OCI-LY3 (cell line): ENCODE results near the gene BLM.

Experiments
- H2AFZ ChIP-seq: fragments of 200-600, 300-600 bp; shearing (Covaris generic); 2 replicates; pipeline ENCODE4 v1.6.0; 2014; ENCODE audit warnings: antibody characterized with exemption, low read depth, low read length
- H3K27ac ChIP-seq: fragments of 200-600, 300-600 bp; sonication (generic); 2 replicates; pipeline ENCODE4 v1.5.1; 2014; ENCODE audit warnings: mild to moderate bottlenecking, low read length, moderate library complexity, mixed read lengths
- H3K27me3 ChIP-seq: fragments of 200-600, 300-600 bp; sonication (generic); 2 replicates; pipeline ENCODE4 v1.6.1; 2014; ENCODE audit warnings: low read depth, low read length, mixed read lengths
- H3K36me3 ChIP-seq: fragments of 200-600, 300-600 bp; sonication (generic); replicated peaks from 2 replicates; pipeline ENCODE3; 2014; ENCODE audit warnings: low read depth, low read length, mixed read lengths
- H3K4me1 ChIP-seq: fragments of 300-600, 200-600 bp; sonication (generic); 2 replicates; pipeline ENCODE4 v1.6.1; 2014; ENCODE audit warnings: low read length, mixed read lengths
- H3K4me2 ChIP-seq: fragments of 200-600, 300-600 bp; sonication (generic); 2 replicates; pipeline ENCODE4 v1.6.1; 2014; ENCODE audit warnings: low read length, mixed read lengths
- H3K4me3 ChIP-seq: fragments of 300-600, 200-600 bp; sonication (generic); 2 replicates; pipeline ENCODE4 v1.5.1; 2014; ENCODE audit warnings: antibody characterized with exemption, mild to moderate bottlenecking, low read length, moderate library complexity
- H3K79me2 ChIP-seq: fragments of 300-600, 200-600 bp; shearing (Covaris generic); 2 replicates; pipeline ENCODE4 v1.6.1; 2014; ENCODE audit warnings: mild to moderate bottlenecking, low read length, mixed read lengths
- H3K9ac ChIP-seq: fragments of 300-600, 200-600 bp; shearing (Covaris generic); 2 replicates; pipeline ENCODE4 v1.6.0; 2014; ENCODE audit warnings: mild to moderate bottlenecking, low read length, moderate library complexity
- H3K9me3 ChIP-seq: fragments of 200-600, 300-600 bp; shearing (Covaris generic); 2 replicates; pipeline ENCODE4 v1.6.1; 2014; ENCODE audit warnings: low read length, mixed read lengths; ENCODE audit not compliant: insufficient read depth
- H4K20me1 ChIP-seq: fragments of 200-600, 300-600 bp; sonication (generic); 2 replicates; pipeline ENCODE4 v1.6.1; 2016; ENCODE audit warnings: low read length, mixed read lengths; ENCODE audit not compliant: insufficient read depth
- EZH2phosphoT487 ChIP-seq: fragments of 200-600 bp; shearing (Covaris generic); IDR thresholded peaks from 2 replicates; pipeline ENCODE4 v1.6.1; 2018; ENCODE audit warnings: antibody characterized with exemption, mixed run types, low read depth
- TF ChIP-seq, protein P1 (sequence below): fragments of 200-600, 300-600 bp; sonication (generic); IDR thresholded peaks from 2 replicates; pipeline ENCODE4 v1.5.1; 2014; ENCODE audit warnings: antibody characterized with exemption, low read length, low read depth

BLM gene

GRCh38 chr15:90865702-90866101 lies 148.6 kb downstream of the BLM start:
- peaks cover 17% of the 10 kb centered on the region for H3K4me1 ChIP-seq
- H3K27me3 ChIP-seq = peaks cover 18% of the 10 kb centered on the region
- no peak overlapping the region for H3K27ac ChIP-seq
- TF ChIP-seq EZH2phosphoT487 = no peak
- TF ChIP-seq, protein P1, sequence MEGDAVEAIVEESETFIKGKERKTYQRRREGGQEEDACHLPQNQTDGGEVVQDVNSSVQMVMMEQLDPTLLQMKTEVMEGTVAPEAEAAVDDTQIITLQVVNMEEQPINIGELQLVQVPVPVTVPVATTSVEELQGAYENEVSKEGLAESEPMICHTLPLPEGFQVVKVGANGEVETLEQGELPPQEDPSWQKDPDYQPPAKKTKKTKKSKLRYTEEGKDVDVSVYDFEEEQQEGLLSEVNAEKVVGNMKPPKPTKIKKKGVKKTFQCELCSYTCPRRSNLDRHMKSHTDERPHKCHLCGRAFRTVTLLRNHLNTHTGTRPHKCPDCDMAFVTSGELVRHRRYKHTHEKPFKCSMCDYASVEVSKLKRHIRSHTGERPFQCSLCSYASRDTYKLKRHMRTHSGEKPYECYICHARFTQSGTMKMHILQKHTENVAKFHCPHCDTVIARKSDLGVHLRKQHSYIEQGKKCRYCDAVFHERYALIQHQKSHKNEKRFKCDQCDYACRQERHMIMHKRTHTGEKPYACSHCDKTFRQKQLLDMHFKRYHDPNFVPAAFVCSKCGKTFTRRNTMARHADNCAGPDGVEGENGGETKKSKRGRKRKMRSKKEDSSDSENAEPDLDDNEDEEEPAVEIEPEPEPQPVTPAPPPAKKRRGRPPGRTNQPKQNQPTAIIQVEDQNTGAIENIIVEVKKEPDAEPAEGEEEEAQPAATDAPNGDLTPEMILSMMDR = no peak
- H2AFZ ChIP-seq = no peak overlapping the region
- no peaks in the 10 kb centered on the region for H4K20me1 ChIP-seq
- no peaks in the 10 kb centered on the region for H3K36me3 ChIP-seq
- no peak overlapping the region for H3K9ac ChIP-seq
- H3K9me3 ChIP-seq = no peaks in the 10 kb centered on the region
- H3K79me2 ChIP-seq = no peaks in the 10 kb centered on the region
- no peak overlapping the region for H3K4me2 ChIP-seq
- no peak overlapping the region for H3K4me3 ChIP-seq
